GM12864 (cell line): ENCODE results near the gene BDH1.

ENCODE experiments used
- DNase-seq: peaks from one replicate; pipeline ENCODE4 v3.0.0-alpha.2; 2011; ENCODE audit warnings: low read depth
- H3K4me3 ChIP-seq: 2 replicates; pipeline ENCODE4 v1.5.1; 2011; ENCODE audit warnings: mild to moderate bottlenecking, low read depth, low read length, control low read depth
- TF ChIP-seq, protein P1 (sequence below): IDR thresholded peaks from 2 replicates; pipeline ENCODE4 v1.5.1; 2011; ENCODE audit warnings: low read depth, mild to moderate bottlenecking, moderate library complexity, low read length, control low read depth, inconsistent platforms; ENCODE audit errors: missing control alignments

Gene BDH1

GRCh38 chr3:197471221-197472010 lies 84.4 kb downstream of the BDH1 start:
- no peak for DNase-seq
- no peak overlapping the region for H3K4me3 ChIP-seq
- TF ChIP-seq, protein P1, sequence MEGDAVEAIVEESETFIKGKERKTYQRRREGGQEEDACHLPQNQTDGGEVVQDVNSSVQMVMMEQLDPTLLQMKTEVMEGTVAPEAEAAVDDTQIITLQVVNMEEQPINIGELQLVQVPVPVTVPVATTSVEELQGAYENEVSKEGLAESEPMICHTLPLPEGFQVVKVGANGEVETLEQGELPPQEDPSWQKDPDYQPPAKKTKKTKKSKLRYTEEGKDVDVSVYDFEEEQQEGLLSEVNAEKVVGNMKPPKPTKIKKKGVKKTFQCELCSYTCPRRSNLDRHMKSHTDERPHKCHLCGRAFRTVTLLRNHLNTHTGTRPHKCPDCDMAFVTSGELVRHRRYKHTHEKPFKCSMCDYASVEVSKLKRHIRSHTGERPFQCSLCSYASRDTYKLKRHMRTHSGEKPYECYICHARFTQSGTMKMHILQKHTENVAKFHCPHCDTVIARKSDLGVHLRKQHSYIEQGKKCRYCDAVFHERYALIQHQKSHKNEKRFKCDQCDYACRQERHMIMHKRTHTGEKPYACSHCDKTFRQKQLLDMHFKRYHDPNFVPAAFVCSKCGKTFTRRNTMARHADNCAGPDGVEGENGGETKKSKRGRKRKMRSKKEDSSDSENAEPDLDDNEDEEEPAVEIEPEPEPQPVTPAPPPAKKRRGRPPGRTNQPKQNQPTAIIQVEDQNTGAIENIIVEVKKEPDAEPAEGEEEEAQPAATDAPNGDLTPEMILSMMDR, result no peak

DNA sequence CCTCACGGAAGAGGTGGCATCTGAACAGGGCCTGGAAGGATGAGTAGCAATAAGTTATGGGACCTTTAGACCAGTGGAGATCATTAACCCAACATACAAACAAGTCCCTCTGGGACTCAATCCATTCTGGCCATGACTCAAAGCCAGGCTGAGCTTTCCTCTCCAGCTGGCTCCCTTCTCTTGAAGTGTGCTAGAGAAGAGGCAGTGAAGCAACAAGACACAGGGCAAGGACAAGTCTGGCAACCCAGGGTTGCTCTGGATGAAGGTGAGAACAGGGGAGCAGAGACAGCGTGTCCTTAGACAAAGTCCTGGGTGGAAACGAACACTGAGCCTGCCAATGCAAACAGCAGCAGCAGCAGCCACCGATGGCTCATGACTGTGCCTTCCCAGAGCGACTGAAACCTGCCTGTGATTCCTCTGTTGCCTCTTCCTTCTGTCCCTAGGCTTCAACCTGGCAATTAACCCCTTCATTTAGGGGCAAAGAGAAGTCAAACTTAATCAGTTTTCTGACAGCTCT lies 86.8 kb downstream of the BDH1 start:
- no peak for DNase-seq
- H3K4me3 ChIP-seq, result no peak overlapping the region
- TF ChIP-seq, protein P1, result no peak

GRCh38 chr3:197468167-197468566 lies 87.6 kb downstream of the BDH1 start:
- TF ChIP-seq, protein P1, result no peak
- no peak overlapping the region for H3K4me3 ChIP-seq
- DNase-seq, result no peak

GRCh38 chr3:197466586-197467399 lies 89.0 kb downstream of the BDH1 start:
- H3K4me3 ChIP-seq, result no peak overlapping the region
- TF ChIP-seq, protein P1, result no peak
- no peak for DNase-seq

- DNase-seq, result no peak
- TF ChIP-seq, protein P1, result no peak
- H3K4me3 ChIP-seq, result no peak overlapping the region
Measured at GRCh38 chr3:197465996-197466549, 89.7 kb downstream of the BDH1 start.

DNA sequence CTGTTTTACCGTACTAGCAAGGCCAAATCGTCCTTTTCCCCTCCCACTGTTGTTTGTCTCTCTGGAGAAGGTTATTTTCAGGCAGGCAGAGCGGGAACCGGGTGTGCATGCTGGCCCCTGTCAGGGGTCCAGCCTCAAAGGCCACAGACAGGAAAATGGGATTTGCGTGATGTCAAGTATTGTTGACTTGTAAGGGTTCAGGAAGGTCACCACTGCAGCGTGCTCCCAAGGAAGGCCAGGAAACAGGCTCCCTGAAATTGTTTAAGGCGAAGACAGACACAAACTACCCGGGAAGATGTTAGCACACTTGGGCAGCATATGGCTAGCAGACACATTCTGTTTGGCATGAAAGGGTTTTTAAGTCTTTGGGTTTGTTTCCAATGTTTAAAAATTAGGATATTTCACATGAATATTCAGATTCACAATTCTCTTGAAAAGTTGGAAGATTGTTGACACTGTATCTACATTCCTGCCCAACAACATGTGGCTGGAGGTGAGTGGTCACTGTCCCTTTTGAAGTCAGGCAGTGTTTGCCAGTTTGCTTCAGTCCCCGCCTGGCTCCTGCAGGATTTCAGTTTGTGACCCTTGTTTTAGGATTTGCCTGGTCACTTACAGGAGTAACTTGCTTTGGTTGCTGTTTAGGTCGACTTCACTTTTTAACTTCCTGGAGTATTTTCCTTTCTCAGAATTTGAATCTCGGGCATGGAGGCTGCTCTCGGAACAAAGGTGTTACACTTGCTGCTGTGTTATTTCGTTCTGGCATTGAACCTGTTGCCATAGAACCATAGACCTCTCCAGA lies 90.4 kb downstream of the BDH1 start:
- TF ChIP-seq, protein P1, result no peak
- DNase-seq, result no peak
- H3K4me3 ChIP-seq, result no peak overlapping the region
